ENCODE results near the gene IRF5.

DNA sequence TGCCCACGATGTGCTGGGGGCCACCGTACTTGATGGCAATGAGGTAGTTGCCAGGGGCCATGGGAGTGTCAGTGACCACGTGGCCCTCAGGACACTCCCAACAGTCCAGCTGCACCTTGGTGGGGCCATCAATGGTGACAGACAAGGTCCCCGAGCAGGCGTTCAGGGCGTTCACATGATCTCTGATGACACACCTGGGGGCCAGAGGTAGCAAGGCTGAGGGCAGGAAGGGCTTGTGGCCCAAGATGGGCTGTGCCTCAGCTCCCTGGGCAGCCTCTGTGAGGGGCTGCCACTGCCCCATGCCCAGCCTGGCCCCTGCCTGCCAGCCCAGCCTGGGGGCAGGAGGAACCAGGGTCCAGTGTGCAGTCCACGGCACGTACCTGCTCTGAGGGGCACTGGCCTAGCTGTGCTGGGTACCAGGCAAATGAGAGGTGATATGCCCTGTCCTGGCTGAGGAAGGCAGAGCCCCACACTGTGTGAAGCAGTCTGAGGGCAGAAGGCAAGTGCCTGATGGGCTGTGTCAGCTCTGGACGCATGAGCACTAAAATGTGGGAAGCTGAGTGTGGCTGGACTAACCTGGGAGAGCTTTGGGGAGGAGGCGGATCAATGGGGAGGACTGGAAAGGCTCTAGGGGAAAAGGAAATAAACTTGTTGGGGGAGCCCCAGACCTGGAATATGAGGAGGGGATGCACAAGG is 23.7 kb upstream of the IRF5 start:
- TF ChIP-seq YY1 (IDR thresholded peaks at IDR 0.05; ENCODE audit: insufficient read depth, insufficient read length) (no peak), ZNF274 (IDR thresholded peaks at IDR 0.05; ENCODE audit: low read depth, low read length) (no peak), SUZ12 (IDR thresholded peaks at IDR 0.05; ENCODE audit: extremely low read depth, insufficient read depth, insufficient read length) (no peak)

Measured in NT2/D1 (cell line).